Measurements from ENCODE around the gene SMURF2.

Gene SMURF2

DNA sequence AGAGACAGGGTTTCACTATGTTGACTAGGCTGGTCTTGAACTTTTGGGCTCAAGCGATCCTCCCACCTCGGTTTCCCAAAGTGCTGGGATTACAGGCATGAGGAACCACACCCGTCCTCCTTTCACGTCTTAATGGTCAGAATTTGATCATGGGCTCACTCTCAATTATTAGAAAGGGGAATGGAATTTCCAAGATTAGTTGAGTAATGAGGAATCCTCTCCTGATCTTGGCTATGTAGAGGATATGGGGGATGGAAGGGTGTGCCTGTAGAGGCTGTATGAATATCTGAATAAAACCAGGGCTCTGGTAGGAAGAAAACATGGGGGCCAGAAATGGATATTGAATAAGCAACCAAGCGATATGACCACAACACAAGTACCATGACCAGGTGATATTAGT, 25.9 kb upstream of the SMURF2 start:
- TF ChIP-seq, protein P1, sequence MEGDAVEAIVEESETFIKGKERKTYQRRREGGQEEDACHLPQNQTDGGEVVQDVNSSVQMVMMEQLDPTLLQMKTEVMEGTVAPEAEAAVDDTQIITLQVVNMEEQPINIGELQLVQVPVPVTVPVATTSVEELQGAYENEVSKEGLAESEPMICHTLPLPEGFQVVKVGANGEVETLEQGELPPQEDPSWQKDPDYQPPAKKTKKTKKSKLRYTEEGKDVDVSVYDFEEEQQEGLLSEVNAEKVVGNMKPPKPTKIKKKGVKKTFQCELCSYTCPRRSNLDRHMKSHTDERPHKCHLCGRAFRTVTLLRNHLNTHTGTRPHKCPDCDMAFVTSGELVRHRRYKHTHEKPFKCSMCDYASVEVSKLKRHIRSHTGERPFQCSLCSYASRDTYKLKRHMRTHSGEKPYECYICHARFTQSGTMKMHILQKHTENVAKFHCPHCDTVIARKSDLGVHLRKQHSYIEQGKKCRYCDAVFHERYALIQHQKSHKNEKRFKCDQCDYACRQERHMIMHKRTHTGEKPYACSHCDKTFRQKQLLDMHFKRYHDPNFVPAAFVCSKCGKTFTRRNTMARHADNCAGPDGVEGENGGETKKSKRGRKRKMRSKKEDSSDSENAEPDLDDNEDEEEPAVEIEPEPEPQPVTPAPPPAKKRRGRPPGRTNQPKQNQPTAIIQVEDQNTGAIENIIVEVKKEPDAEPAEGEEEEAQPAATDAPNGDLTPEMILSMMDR (IDR thresholded peaks at IDR 0.05; ENCODE audit: insufficient read depth, low read length, poor library complexity, severe bottlenecking), result no peak

GRCh38 chr17:64687376-64687775, 25.3 kb upstream of the SMURF2 start:
- Histone ChIP-seq H3K27me3 (replicated peaks; ENCODE audit: control insufficient read depth, insufficient read depth, low read length) (no peaks in the 10 kb centered on the region), H3K4me3 (replicated peaks; ENCODE audit: low read depth, low read length) (no peak overlapping the region), H3K36me3 (ENCODE audit: control insufficient read depth, insufficient read depth, low read length) (no peaks in the 10 kb centered on the region)
- TF ChIP-seq, protein P1 (IDR thresholded peaks at IDR 0.05; ENCODE audit: insufficient read depth, low read length, poor library complexity, severe bottlenecking), result no peak
- no peak for DNase-seq (ENCODE audit: extremely low read depth, insufficient read length)

More for the DNA sequence above, 25.9 kb upstream of the SMURF2 start:
- DNase-seq (ENCODE audit: extremely low read depth, insufficient read length), result no peak
- Histone ChIP-seq H3K27me3 (replicated peaks; ENCODE audit: control insufficient read depth, insufficient read depth, low read length) (no peaks in the 10 kb centered on the region), H3K4me3 (replicated peaks; ENCODE audit: low read depth, low read length) (no peak overlapping the region), H3K36me3 (ENCODE audit: control insufficient read depth, insufficient read depth, low read length) (no peaks in the 10 kb centered on the region)

- no peak for DNase-seq (ENCODE audit: extremely low read depth, insufficient read length)
- TF ChIP-seq, protein P1 (IDR thresholded peaks at IDR 0.05; ENCODE audit: insufficient read depth, low read length, poor library complexity, severe bottlenecking), result no peak
- H3K4me3 ChIP-seq (replicated peaks; ENCODE audit: low read depth, low read length), result no peak overlapping the region
Measured at GRCh38 chr17:64686705-64687104, 24.6 kb upstream of the SMURF2 start.

DNA sequence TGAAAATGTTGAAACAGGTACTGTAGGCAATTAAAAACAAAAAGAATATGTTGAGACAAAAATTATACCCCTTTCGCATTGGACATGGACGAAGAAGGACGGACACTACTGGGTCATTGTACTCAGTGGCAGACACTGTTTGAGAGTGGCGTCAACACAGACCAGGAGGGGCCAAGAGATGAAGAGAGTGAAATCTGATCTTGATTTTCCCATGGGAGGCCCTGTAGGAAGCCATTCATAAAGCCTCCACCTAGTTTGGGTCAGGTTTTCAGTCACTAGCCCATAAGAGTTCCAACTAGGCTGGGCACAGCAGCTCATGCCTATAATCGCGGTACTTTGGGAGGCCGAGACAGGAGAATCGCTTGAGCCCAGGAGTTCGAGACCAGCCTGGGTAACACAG, 23.6 kb upstream of the SMURF2 start:
- H3K36me3 ChIP-seq (ENCODE audit: control insufficient read depth, insufficient read depth, low read length), result no peaks in the 10 kb centered on the region
- H3K27me3 ChIP-seq (replicated peaks; ENCODE audit: control insufficient read depth, insufficient read depth, low read length), result no peaks in the 10 kb centered on the region
- no peak overlapping the region for H3K4me3 ChIP-seq (replicated peaks; ENCODE audit: low read depth, low read length)
- no peak for DNase-seq (ENCODE audit: extremely low read depth, insufficient read length)
- TF ChIP-seq, protein P1 (IDR thresholded peaks at IDR 0.05; ENCODE audit: insufficient read depth, low read length, poor library complexity, severe bottlenecking), result no peak

More at GRCh38 chr17:64686705-64687104, 24.6 kb upstream of the SMURF2 start:
- Histone ChIP-seq H3K36me3 (ENCODE audit: control insufficient read depth, insufficient read depth, low read length) (no peaks in the 10 kb centered on the region), H3K27me3 (replicated peaks; ENCODE audit: control insufficient read depth, insufficient read depth, low read length) (no peaks in the 10 kb centered on the region)

- Histone ChIP-seq H3K36me3 (ENCODE audit: control insufficient read depth, insufficient read depth, low read length) (no peaks in the 10 kb centered on the region), H3K4me3 (replicated peaks; ENCODE audit: low read depth, low read length) (no peak overlapping the region), H3K27me3 (replicated peaks; ENCODE audit: control insufficient read depth, insufficient read depth, low read length) (no peaks in the 10 kb centered on the region)
- TF ChIP-seq, protein P1 (IDR thresholded peaks at IDR 0.05; ENCODE audit: insufficient read depth, low read length, poor library complexity, severe bottlenecking), result no peak
- DNase-seq (ENCODE audit: extremely low read depth, insufficient read length), result no peak
Measured at GRCh38 chr17:64683796-64684195, 21.7 kb upstream of the SMURF2 start.
